Sigmoid colon (tissue), 4 donors: ENCODE measurements around the gene MAPKAP1.

Source experiments
- EP300 ChIP-seq, 4 donors: sonication (generic); formaldehyde crosslinking; IDR thresholded peaks; one replicate each; pipeline ENCODE4 v1.6.1; 2017; ENCODE audit warnings: antibody characterized with exemption in 4 of 4
- POLR2A ChIP-seq, 2 donors: fragments of 450-650 bp; IDR thresholded peaks; one replicate each; pipeline ENCODE4 v1.6.1; 2016; ENCODE audit warnings: antibody characterized with exemption in 2 of 2, mild to moderate bottlenecking in 2 of 2, moderate library complexity in 2 of 2
- POLR2AphosphoS5 ChIP-seq, 4 donors: sonication (generic); formaldehyde crosslinking; IDR thresholded peaks; one replicate each; pipeline ENCODE4 v1.6.1; 2017; ENCODE audit warnings: antibody characterized with exemption in 4 of 4
- TF ChIP-seq, protein P1 (sequence below), 4 experiments: fragments of 450-650 bp in 3 of 4; fragments of 200-600 bp in 1 of 4; IDR thresholded peaks; one replicate each; pipeline ENCODE4 v1.5.1; 2016 to 2019; ENCODE audit warnings: antibody characterized with exemption in 4 of 4, mild to moderate bottlenecking in 3 of 4, moderate library complexity in 2 of 4

GRCh38 chr9:125749287-125749935, 42.4 kb upstream of the MAPKAP1 start:
- TF ChIP-seq POLR2A (IDR thresholded peaks at IDR 0.05) (no peak), EP300 (IDR thresholded peaks at IDR 0.05) (no peak), POLR2AphosphoS5 (IDR thresholded peaks at IDR 0.05) (no peak)
- TF ChIP-seq, protein P1, sequence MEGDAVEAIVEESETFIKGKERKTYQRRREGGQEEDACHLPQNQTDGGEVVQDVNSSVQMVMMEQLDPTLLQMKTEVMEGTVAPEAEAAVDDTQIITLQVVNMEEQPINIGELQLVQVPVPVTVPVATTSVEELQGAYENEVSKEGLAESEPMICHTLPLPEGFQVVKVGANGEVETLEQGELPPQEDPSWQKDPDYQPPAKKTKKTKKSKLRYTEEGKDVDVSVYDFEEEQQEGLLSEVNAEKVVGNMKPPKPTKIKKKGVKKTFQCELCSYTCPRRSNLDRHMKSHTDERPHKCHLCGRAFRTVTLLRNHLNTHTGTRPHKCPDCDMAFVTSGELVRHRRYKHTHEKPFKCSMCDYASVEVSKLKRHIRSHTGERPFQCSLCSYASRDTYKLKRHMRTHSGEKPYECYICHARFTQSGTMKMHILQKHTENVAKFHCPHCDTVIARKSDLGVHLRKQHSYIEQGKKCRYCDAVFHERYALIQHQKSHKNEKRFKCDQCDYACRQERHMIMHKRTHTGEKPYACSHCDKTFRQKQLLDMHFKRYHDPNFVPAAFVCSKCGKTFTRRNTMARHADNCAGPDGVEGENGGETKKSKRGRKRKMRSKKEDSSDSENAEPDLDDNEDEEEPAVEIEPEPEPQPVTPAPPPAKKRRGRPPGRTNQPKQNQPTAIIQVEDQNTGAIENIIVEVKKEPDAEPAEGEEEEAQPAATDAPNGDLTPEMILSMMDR (IDR thresholded peaks at IDR 0.05), result no peak
